NCI-H1694 (cell line): ENCODE measurements around the gene SLC7A4.
"Not testable (repeated sequence)": the region's sequence is repeated elsewhere in the genome, so short reads cannot be mapped to it uniquely, and the experiment has no call there.

Source experiments
- DNase-seq: peaks from one replicate; lab custom pipeline; 2025; lab: John Stamatoyannopoulos, UW

The SLC7A4 gene

GRCh38 chr22:21064425-21064824 lies 32.1 kb upstream of the SLC7A4 start:
- not testable (repeated sequence) for DNase-seq

GRCh38 chr22:21061660-21062321 lies 29.4 kb upstream of the SLC7A4 start:
- DNase-seq: not testable (repeated sequence)

- DNase-seq: not testable (repeated sequence)
Observed at GRCh38 chr22:21060363-21060762, 28.0 kb upstream of the SLC7A4 start.

GRCh38 chr22:21055880-21056319 lies 23.5 kb upstream of the SLC7A4 start:
- DNase-seq: no peak

- DNase-seq: no peak
Observed at GRCh38 chr22:21055564-21055834, 23.1 kb upstream of the SLC7A4 start.

GRCh38 chr22:21054714-21055563 lies 22.6 kb upstream of the SLC7A4 start:
- no peak for DNase-seq

- DNase-seq: no peak
Observed at GRCh38 chr22:21054046-21054713, 21.8 kb upstream of the SLC7A4 start.

- no peak for DNase-seq
Observed at GRCh38 chr22:21052715-21053459, 20.5 kb upstream of the SLC7A4 start.

- DNase-seq: no peak
Observed at GRCh38 chr22:21051831-21052400, 19.6 kb upstream of the SLC7A4 start.

- peak; percentile 66 for DNase-seq
Observed at GRCh38 chr22:21051145-21051830, 18.9 kb upstream of the SLC7A4 start.

GRCh38 chr22:21048965-21049364 lies 16.6 kb upstream of the SLC7A4 start:
- not testable (repeated sequence) for DNase-seq

GRCh38 chr22:21048448-21048847 lies 16.1 kb upstream of the SLC7A4 start:
- not testable (repeated sequence) for DNase-seq

GRCh38 chr22:21047730-21048129 lies 15.4 kb upstream of the SLC7A4 start:
- no peak for DNase-seq

GRCh38 chr22:21047035-21047661 lies 14.8 kb upstream of the SLC7A4 start:
- DNase-seq: no peak

- peak; percentile 58 for DNase-seq
Observed at GRCh38 chr22:21045585-21046294, 13.4 kb upstream of the SLC7A4 start, which contains the start of gene LRRC74B. LRRC74B (plus strand) TSS chr22:21045946; CDS start chr22:21045987, 41 bp downstream.

GRCh38 chr22:21044931-21045584 lies 12.7 kb upstream of the SLC7A4 start:
- DNase-seq: peak; percentile 35

GRCh38 chr22:21043860-21044535 lies 11.6 kb upstream of the SLC7A4 start:
- no peak for DNase-seq

- DNase-seq: no peak
Observed at GRCh38 chr22:21042978-21043859, 10.9 kb upstream of the SLC7A4 start.
